ENCODE measurements around the gene OOSP4B. TPM values are rescaled to one million over a fixed set of nuclear protein-coding genes. Genes with fewer than 3 reads are reported as not detected.
"Not testable (repeated sequence)": the region's sequence is repeated elsewhere in the genome, so short reads cannot be mapped to it uniquely, and the experiment has no call there.

Gene OOSP4B
- total RNA-seq, 1 experiment from 2014 or later: not detected

GRCh38 chr11:60065801-60066200, 48.8 kb downstream of the OOSP4B start:
- no peak for DNase-seq (ENCODE audit: low spot score)
- Histone ChIP-seq H3K27ac (ENCODE audit: low read depth, low read length, poor library complexity, severe bottlenecking) (no peak overlapping the region), H3K4me1 (ENCODE audit: insufficient read depth, low read length, poor library complexity, severe bottlenecking) (no peaks in the 10 kb centered on the region), H3K9me3 (ENCODE audit: low read depth, low read length, poor library complexity, severe bottlenecking) (no peaks in the 10 kb centered on the region), H3K36me3 (ENCODE audit: insufficient read depth, low read length, poor library complexity, severe bottlenecking) (no peaks in the 10 kb centered on the region), H3K27me3 (replicated peaks; ENCODE audit: insufficient read depth, low read depth, low read length, poor library complexity) (no peaks in the 10 kb centered on the region), H3K4me3 (ENCODE audit: low read depth, low read length, poor library complexity, severe bottlenecking) (no peak overlapping the region)
- no TSS peak for BruUV-seq (replicated peaks)
- ChIA-PET POLR2A (ENCODE audit: low non-redundant PET) (no interaction called here), CTCF (no interaction called here)
- no peak for TF ChIP-seq CTCF (conservative IDR thresholded peaks at IDR 0.05; ENCODE audit: low read depth, low read length)
- no peak for TF ChIP-seq EZH2 (IDR thresholded peaks at IDR 0.05; ENCODE audit: borderline replicate concordance, low read depth, low read length, poor library complexity, severe bottlenecking)
- intact Hi-C loops (cut with micrococcal nuclease; ENCODE audit: unreplicated experiment): no loop called here

GRCh38 chr11:60069450-60069849, 52.5 kb downstream of the OOSP4B start:
- Histone ChIP-seq H3K36me3 (ENCODE audit: insufficient read depth, low read length, poor library complexity, severe bottlenecking) (no peaks in the 10 kb centered on the region), H3K27ac (ENCODE audit: low read depth, low read length, poor library complexity, severe bottlenecking) (no peak overlapping the region), H3K9me3 (ENCODE audit: low read depth, low read length, poor library complexity, severe bottlenecking) (no peaks in the 10 kb centered on the region), H3K4me1 (ENCODE audit: insufficient read depth, low read length, poor library complexity, severe bottlenecking) (no peaks in the 10 kb centered on the region), H3K4me3 (ENCODE audit: low read depth, low read length, poor library complexity, severe bottlenecking) (no peak overlapping the region), H3K27me3 (replicated peaks; ENCODE audit: insufficient read depth, low read depth, low read length, poor library complexity) (no peaks in the 10 kb centered on the region)
- BruUV-seq (replicated peaks): no TSS peak
- ChIA-PET CTCF (interaction anchor here (0.7 kb wide), 1 partner anchor 43 kb away, joined by 3 read pairs; no protein-coding TSS in a partner anchor), POLR2A (ENCODE audit: low non-redundant PET) (no interaction called here)
- intact Hi-C loops (cut with micrococcal nuclease; ENCODE audit: unreplicated experiment): no loop called here
- DNase-seq (ENCODE audit: low spot score): no peak
- TF ChIP-seq CTCF (conservative IDR thresholded peaks at IDR 0.05; ENCODE audit: low read depth, low read length) (no peak), EZH2 (IDR thresholded peaks at IDR 0.05; ENCODE audit: borderline replicate concordance, low read depth, low read length, poor library complexity, severe bottlenecking) (no peak)

GRCh38 chr11:60071644-60072043, 54.7 kb downstream of the OOSP4B start:
- DNase-seq (ENCODE audit: low spot score); H3K27ac ChIP-seq (ENCODE audit: low read depth, low read length, poor library complexity, severe bottlenecking); H3K9me3 ChIP-seq (ENCODE audit: low read depth, low read length, poor library complexity, severe bottlenecking); intact Hi-C loops (cut with micrococcal nuclease; ENCODE audit: unreplicated experiment); POLR2A ChIA-PET (ENCODE audit: low non-redundant PET); H3K27me3 ChIP-seq (replicated peaks; ENCODE audit: insufficient read depth, low read depth, low read length, poor library complexity); BruUV-seq (replicated peaks); H3K4me1 ChIP-seq (ENCODE audit: insufficient read depth, low read length, poor library complexity, severe bottlenecking); H3K36me3 ChIP-seq (ENCODE audit: insufficient read depth, low read length, poor library complexity, severe bottlenecking); H3K4me3 ChIP-seq (ENCODE audit: low read depth, low read length, poor library complexity, severe bottlenecking); CTCF ChIA-PET: not testable (repeated sequence)

- Histone ChIP-seq H3K4me3 (ENCODE audit: low read depth, low read length, poor library complexity, severe bottlenecking) (no peak overlapping the region), H3K27ac (ENCODE audit: low read depth, low read length, poor library complexity, severe bottlenecking) (no peak overlapping the region), H3K4me1 (ENCODE audit: insufficient read depth, low read length, poor library complexity, severe bottlenecking) (no peaks in the 10 kb centered on the region), H3K36me3 (ENCODE audit: insufficient read depth, low read length, poor library complexity, severe bottlenecking) (no peaks in the 10 kb centered on the region), H3K9me3 (ENCODE audit: low read depth, low read length, poor library complexity, severe bottlenecking) (no peaks in the 10 kb centered on the region), H3K27me3 (replicated peaks; ENCODE audit: insufficient read depth, low read depth, low read length, poor library complexity) (peaks cover 47% of the 10 kb centered on the region)
- intact Hi-C loops (cut with micrococcal nuclease; ENCODE audit: unreplicated experiment): no loop called here
- POLR2A ChIA-PET (ENCODE audit: low non-redundant PET): no interaction called here
- no peak for DNase-seq (ENCODE audit: low spot score)
- CTCF ChIA-PET: no interaction called here
- BruUV-seq (replicated peaks): no TSS peak
- no peak for TF ChIP-seq CTCF (conservative IDR thresholded peaks at IDR 0.05; ENCODE audit: low read depth, low read length)
- TF ChIP-seq EZH2 (IDR thresholded peaks at IDR 0.05; ENCODE audit: borderline replicate concordance, low read depth, low read length, poor library complexity, severe bottlenecking): no peak
Observed at GRCh38 chr11:60077216-60077817, 60.3 kb downstream of the OOSP4B start.

Data from A673 (cell line).